Pancreas (tissue), 10 donors: ENCODE results near the gene IL1RAPL2. TPM values are rescaled to one million over a fixed set of nuclear protein-coding genes. Genes with fewer than 3 reads are reported as not detected.

Source experiments
- ATAC-seq, 4 donors: fragments of 200-7000 bp; cut with Tn5 transposase; one replicate each; pipeline versions ENCODE4 v1.8.0 to v1.9.1; 2020; ENCODE audit warnings: mild to moderate bottlenecking in 4 of 4, moderate library complexity in 4 of 4
- DNase-seq, 6 donors: peaks; one replicate each; pipeline ENCODE4 v3.0.0-alpha.2; 2020
- FAIRE-seq: peaks from 2 replicates; lab custom pipeline; 2012; peaks lifted over from hg19 to GRCh38; lab: Jason Lieb, UNC
- H3K27ac ChIP-seq, 4 donors: fragments of 200-600 bp; sonication (generic); 1 replicate in 3 of 4; 2 replicates in 1 of 4; pipeline versions ENCODE4 v1.5.0 to v1.8.0; 2020
- H3K27me3 ChIP-seq, 4 donors: fragments of 200-600 bp; one replicate each; pipeline ENCODE4 v1.8.0; 2021
- H3K36me3 ChIP-seq, 3 donors: fragments of 200-600 bp; sonication (generic) in 1 of 3; one replicate each; pipeline versions ENCODE4 v1.5.0 to v1.8.0; 2020 to 2021
- H3K4me1 ChIP-seq, 3 donors: fragments of 200-600 bp; one replicate each; pipeline ENCODE4 v1.8.0; 2021
- H3K4me3 ChIP-seq, 4 donors: fragments of 200-600 bp; sonication (generic) in 2 of 4; one replicate each; pipeline versions ENCODE4 v1.5.0 to v1.8.0; 2020 to 2021
- H3K9me3 ChIP-seq, 4 donors: fragments of 200-600 bp; one replicate each; pipeline ENCODE4 v1.8.0; 2021
- CTCF ChIP-seq, 4 donors: fragments of 200-600 bp; sonication (generic) in 3 of 4; IDR thresholded peaks; one replicate each; pipeline versions ENCODE4 v1.5.0 to v1.8.0; 2021; ENCODE audit warnings: antibody characterized with exemption in 4 of 4
- WGBS, 2 donors: extraction: QIAGEN DNeasy Blood & Tissue Kit; methylation state at CpG; one replicate each; pipeline ENCODE4 v1.1.7; 2013; 5-methylcytosine and 5-hydroxymethylcytosine counted together
- intact Hi-C, 3 donors: fragments of 100-400 bp; cut with DNase I; formaldehyde crosslinking; loops; one replicate each; pipeline versions ENCODE4 v1.11.1 to v1.14.2; 2022
- polyA plus RNA-seq, 2 donors: library from polyadenylated mRNA; stranded (reverse); fragments of 200-250 nt; gene quantifications; one replicate each; pipeline ENCODE4 v1.2.3, GENCODE V29; 2013
- total RNA-seq, 6 donors: library from RNA; stranded (reverse); fragmentation: NEBNext Ultra II Directional in 4 of 6; extraction: Animal tissue kit (Norgen Biotek cat#: 25700) in 4 of 6; gene quantifications; one replicate each; pipeline versions ENCODE4 v1.2.1 to v1.2.4, GENCODE V29; 2021 to 2023
- donor health status: healthy with polysubstance abuse.
- donor health status: DM: no; HTN: no; CAD: no; lungs with moderate emphysema.
- donor health status: DM: no; HTN: no; CAD: no.
- donor health status: control.
- donor health status: control.
- donor health status: Bipolar disorder and iron deficiency.
- donor health status: DM: yes; HTN: yes; CAD: no.
- donor health status: DM: no; HTN: no; CAD: no.
- donor health status: DM: no; HTN: no; CAD: no.
- donor health status: DM: yes; HTN: yes; CAD: no.

IL1RAPL2 gene
- total and polyA plus RNA-seq, 8 donors = 0.09 TPM; not detected in 7

GRCh38 chrX:105752338-105752956, 1186.4 kb downstream of the IL1RAPL2 start:
- Histone ChIP-seq H3K4me1 (no peaks in the 10 kb centered on the region), H3K36me3 (no peaks in the 10 kb centered on the region), H3K4me3 (no peak overlapping the region), H3K27me3 (peaks cover 0 to 9% (median 2%) of the 10 kb centered on the region in 4 donors), H3K9me3 (no peaks in the 10 kb centered on the region), H3K27ac (no peak overlapping the region)
- intact Hi-C loops = no loop called here
- TF ChIP-seq CTCF (IDR thresholded peaks at IDR 0.05) = no peak
- FAIRE-seq (no peak), DNase-seq (no peak), ATAC-seq (no peak)
- WGBS, 2 donors = 32 to 39% methylated on average over 6 of the region's 6 CpGs

GRCh38 chrX:105753411-105753810, 1187.4 kb downstream of the IL1RAPL2 start:
- Histone ChIP-seq H3K27ac (no peak overlapping the region), H3K9me3 (no peaks in the 10 kb centered on the region), H3K4me3 (no peak overlapping the region), H3K4me1 (no peaks in the 10 kb centered on the region), H3K27me3 (peaks cover 0 to 9% (median 2%) of the 10 kb centered on the region in 4 donors), H3K36me3 (no peaks in the 10 kb centered on the region)
- FAIRE-seq (no peak), ATAC-seq (no peak), DNase-seq (no peak)
- no peak for TF ChIP-seq CTCF (IDR thresholded peaks at IDR 0.05)
- intact Hi-C loops = no loop called here
- WGBS, 2 donors = 63 to 66% methylated on average over 4 of the region's 4 CpGs

GRCh38 chrX:105754286-105754964, 1188.4 kb downstream of the IL1RAPL2 start:
- no peaks in the 10 kb centered on the region for H3K4me1 ChIP-seq
- TF ChIP-seq CTCF (IDR thresholded peaks at IDR 0.05) = no peak
- FAIRE-seq (no peak), ATAC-seq (no peak), DNase-seq (no peak)
- H3K9me3 ChIP-seq = no peaks in the 10 kb centered on the region
- H3K27me3 ChIP-seq = peaks cover 0 to 8% (median 1%) of the 10 kb centered on the region in 4 donors
- no peaks in the 10 kb centered on the region for H3K36me3 ChIP-seq
- no peak overlapping the region for H3K4me3 ChIP-seq
- WGBS, 2 donors = 67 to 74% methylated on average over 2 of the region's 2 CpGs
- intact Hi-C loops = no loop called here
- no peak overlapping the region for H3K27ac ChIP-seq

- DNase-seq (no peak), ATAC-seq (no peak), FAIRE-seq (peak; percentile 29)
- intact Hi-C loops = no loop called here
- H3K9me3 ChIP-seq = no peaks in the 10 kb centered on the region
- no peak overlapping the region for H3K4me3 ChIP-seq
- peaks cover 0 to under 1% (median 0%) of the 10 kb centered on the region in 4 donors for H3K27me3 ChIP-seq
- H3K27ac ChIP-seq = no peak overlapping the region
- 11 to 13% methylated on average over 1 of the region's 1 CpG for whole genome bisulfite sequencing, 2 donors
- H3K4me1 ChIP-seq = no peaks in the 10 kb centered on the region
- no peaks in the 10 kb centered on the region for H3K36me3 ChIP-seq
- no peak for TF ChIP-seq CTCF (IDR thresholded peaks at IDR 0.05)
Measured at GRCh38 chrX:105755109-105755508, 1189.1 kb downstream of the IL1RAPL2 start.

- Histone ChIP-seq H3K4me1 (no peaks in the 10 kb centered on the region), H3K27me3 (no peaks in the 10 kb centered on the region), H3K9me3 (no peaks in the 10 kb centered on the region), H3K36me3 (no peaks in the 10 kb centered on the region), H3K4me3 (no peak overlapping the region), H3K27ac (no peak overlapping the region)
- intact Hi-C loops = no loop called here
- WGBS, 2 donors = 65 to 74% methylated on average over 1 of the region's 1 CpG
- no peak for FAIRE-seq
- no peak for ATAC-seq
- no peak for DNase-seq
- TF ChIP-seq CTCF (IDR thresholded peaks at IDR 0.05) = no peak
Measured at GRCh38 chrX:105758754-105759153, 1192.8 kb downstream of the IL1RAPL2 start.
